Measurements from ENCODE around the gene PKDREJ. TPM values are rescaled to one million over a fixed set of nuclear protein-coding genes. Genes with fewer than 3 reads are reported as not detected.

PKDREJ gene
- polyA plus RNA-seq, 1 donor (not counting 4 experiments of a cell fraction or from before 2014, with no cell fraction given), result 0.01 TPM

DNA sequence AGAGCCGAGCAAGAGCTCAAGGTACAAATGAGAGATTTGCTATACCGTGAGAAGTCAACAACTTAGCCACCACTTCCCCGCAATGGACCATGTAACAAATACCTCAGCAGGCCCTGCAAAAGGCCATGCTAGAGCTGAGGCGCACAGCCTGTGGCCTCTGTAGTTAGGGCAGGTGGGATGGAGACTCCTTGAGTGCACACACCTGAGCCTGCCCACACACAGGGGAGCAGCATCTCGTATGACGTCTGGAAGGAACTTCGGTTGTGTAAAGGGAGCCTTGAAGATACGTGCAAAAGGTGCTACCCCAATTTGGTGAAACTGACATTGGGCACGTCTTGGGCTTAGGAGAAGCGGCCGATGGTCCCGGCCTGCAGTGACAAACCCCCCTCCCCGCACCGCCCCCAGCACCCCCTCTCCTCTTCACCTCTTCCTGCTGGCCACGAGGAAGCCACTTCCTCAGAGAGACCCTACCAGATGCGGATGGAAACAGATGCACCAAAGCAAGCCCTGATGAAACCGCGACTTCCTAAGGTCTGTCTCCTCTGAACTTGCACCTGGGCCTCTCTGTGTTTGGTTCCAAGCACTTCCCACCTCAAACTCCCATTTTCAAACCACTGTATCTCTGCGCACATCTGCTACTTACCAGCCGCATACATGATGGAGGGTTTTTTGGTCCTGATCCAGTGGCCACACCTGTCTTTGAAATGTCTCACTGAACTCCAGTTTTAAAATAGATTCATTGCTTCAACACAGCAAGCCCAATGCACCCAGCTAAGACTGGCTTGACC is 23.7 kb downstream of the PKDREJ start:
- no peaks in the 10 kb centered on the region for H3K79me2 ChIP-seq (ENCODE audit: control insufficient read depth, insufficient read depth, low read length)
- DNase-seq (ENCODE audit: low read depth, low spot score), result no peak
- dilution Hi-C loops (cut with MboI; ENCODE audit: extremely low pct_ligation_motif_present, low sequenced_read_pairs), result loop anchor here (5.0 kb wide), 1 partner anchor 92 kb away; no protein-coding TSS in a partner anchor
- H3K4me3 ChIP-seq (ENCODE audit: control insufficient read depth in 2 of 3, extremely low read depth in 1 of 3, insufficient read depth in 2 of 3, low read depth in 1 of 3, low read length in 3 of 3), result no peak overlapping the region
- no peaks in the 10 kb centered on the region for H3K27me3 ChIP-seq (ENCODE audit: control insufficient read depth, extremely low read depth, insufficient read depth, low read length)
- H2AFZ ChIP-seq (ENCODE audit: control insufficient read depth, low read length), result no peak overlapping the region
- no peak for FAIRE-seq
- no peaks in the 10 kb centered on the region for H4K20me1 ChIP-seq (ENCODE audit: control insufficient read depth, extremely low read depth, insufficient read depth, low read length)
- H3K4me1 ChIP-seq (ENCODE audit: control insufficient read depth, extremely low read depth, insufficient read depth, low read length), result no peaks in the 10 kb centered on the region
- H3K9me3 ChIP-seq (ENCODE audit: control insufficient read depth, low read depth, low read length), result no peaks in the 10 kb centered on the region
- peaks cover 0 to 2% of the 10 kb centered on the region in 2 experiments for H3K36me3 ChIP-seq (ENCODE audit: control insufficient read depth in 2 of 2, extremely low read depth in 1 of 2, insufficient read depth in 2 of 2, low read length in 2 of 2)
- no peak overlapping the region for H3K27ac ChIP-seq (ENCODE audit: control insufficient read depth, insufficient read depth, low read length)
- H3K9ac ChIP-seq (ENCODE audit: control insufficient read depth, extremely low read depth, insufficient read depth, low read length), result no peak overlapping the region
- no peak overlapping the region for H3K4me2 ChIP-seq (ENCODE audit: control insufficient read depth, extremely low read depth, insufficient read depth, low read depth, low read length)
- TF ChIP-seq EZH2 (IDR thresholded peaks at IDR 0.05; ENCODE audit: low read length), result no peak
- TF ChIP-seq, protein P1, sequence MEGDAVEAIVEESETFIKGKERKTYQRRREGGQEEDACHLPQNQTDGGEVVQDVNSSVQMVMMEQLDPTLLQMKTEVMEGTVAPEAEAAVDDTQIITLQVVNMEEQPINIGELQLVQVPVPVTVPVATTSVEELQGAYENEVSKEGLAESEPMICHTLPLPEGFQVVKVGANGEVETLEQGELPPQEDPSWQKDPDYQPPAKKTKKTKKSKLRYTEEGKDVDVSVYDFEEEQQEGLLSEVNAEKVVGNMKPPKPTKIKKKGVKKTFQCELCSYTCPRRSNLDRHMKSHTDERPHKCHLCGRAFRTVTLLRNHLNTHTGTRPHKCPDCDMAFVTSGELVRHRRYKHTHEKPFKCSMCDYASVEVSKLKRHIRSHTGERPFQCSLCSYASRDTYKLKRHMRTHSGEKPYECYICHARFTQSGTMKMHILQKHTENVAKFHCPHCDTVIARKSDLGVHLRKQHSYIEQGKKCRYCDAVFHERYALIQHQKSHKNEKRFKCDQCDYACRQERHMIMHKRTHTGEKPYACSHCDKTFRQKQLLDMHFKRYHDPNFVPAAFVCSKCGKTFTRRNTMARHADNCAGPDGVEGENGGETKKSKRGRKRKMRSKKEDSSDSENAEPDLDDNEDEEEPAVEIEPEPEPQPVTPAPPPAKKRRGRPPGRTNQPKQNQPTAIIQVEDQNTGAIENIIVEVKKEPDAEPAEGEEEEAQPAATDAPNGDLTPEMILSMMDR (optimal IDR thresholded peaks at IDR 0.05 in 1 of 3, IDR thresholded peaks at IDR 0.05 in 1 of 3, conservative IDR thresholded peaks at IDR 0.05 in 1 of 3; ENCODE audit: extremely low read depth in 1 of 3, insufficient read depth in 2 of 3, low read length in 3 of 3), result no peak
- H3K9me1 ChIP-seq (ENCODE audit: control insufficient read depth, extremely low read depth, insufficient read depth, low read length), result no peaks in the 10 kb centered on the region

DNA sequence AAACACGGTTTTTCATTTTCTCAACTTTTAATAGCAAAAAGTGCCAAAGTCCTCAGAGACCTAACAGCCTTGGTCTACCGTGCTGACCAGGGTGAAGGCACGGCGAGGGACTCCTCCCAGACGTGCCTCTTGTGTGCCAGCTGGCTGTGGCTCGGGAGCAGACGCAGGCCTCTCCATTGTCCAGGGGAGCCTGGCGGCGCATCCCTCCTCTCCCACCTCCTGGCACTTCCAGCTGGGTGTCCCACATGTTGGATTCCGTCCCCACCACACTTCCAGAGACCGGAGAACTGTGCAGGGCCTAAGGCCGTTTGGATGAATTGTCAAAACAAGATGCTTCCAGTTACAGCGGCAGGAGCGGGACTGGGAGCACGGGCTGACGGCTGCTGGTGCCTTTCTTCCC is 24.6 kb downstream of the PKDREJ start:
- no peaks in the 10 kb centered on the region for H3K27me3 ChIP-seq (ENCODE audit: control insufficient read depth, extremely low read depth, insufficient read depth, low read length)
- H3K36me3 ChIP-seq (ENCODE audit: control insufficient read depth in 2 of 2, extremely low read depth in 1 of 2, insufficient read depth in 2 of 2, low read length in 2 of 2), result peaks cover 0 to 2% of the 10 kb centered on the region in 2 experiments
- H3K9me1 ChIP-seq (ENCODE audit: control insufficient read depth, extremely low read depth, insufficient read depth, low read length), result no peaks in the 10 kb centered on the region
- TF ChIP-seq, protein P1 (optimal IDR thresholded peaks at IDR 0.05 in 1 of 3, IDR thresholded peaks at IDR 0.05 in 1 of 3, conservative IDR thresholded peaks at IDR 0.05 in 1 of 3; ENCODE audit: extremely low read depth in 1 of 3, insufficient read depth in 2 of 3, low read length in 3 of 3), result no peak
- TF ChIP-seq EZH2 (IDR thresholded peaks at IDR 0.05; ENCODE audit: low read length), result no peak
- no peak overlapping the region for H3K9ac ChIP-seq (ENCODE audit: control insufficient read depth, extremely low read depth, insufficient read depth, low read length)
- H3K79me2 ChIP-seq (ENCODE audit: control insufficient read depth, insufficient read depth, low read length), result no peaks in the 10 kb centered on the region
- FAIRE-seq, result no peak
- H4K20me1 ChIP-seq (ENCODE audit: control insufficient read depth, extremely low read depth, insufficient read depth, low read length), result no peaks in the 10 kb centered on the region
- dilution Hi-C loops (cut with MboI; ENCODE audit: extremely low pct_ligation_motif_present, low sequenced_read_pairs), result no loop called here
- no peak overlapping the region for H3K4me3 ChIP-seq (ENCODE audit: control insufficient read depth in 2 of 3, extremely low read depth in 1 of 3, insufficient read depth in 2 of 3, low read depth in 1 of 3, low read length in 3 of 3)
- no peaks in the 10 kb centered on the region for H3K9me3 ChIP-seq (ENCODE audit: control insufficient read depth, low read depth, low read length)
- H3K4me1 ChIP-seq (ENCODE audit: control insufficient read depth, extremely low read depth, insufficient read depth, low read length), result no peaks in the 10 kb centered on the region
- no peak overlapping the region for H3K27ac ChIP-seq (ENCODE audit: control insufficient read depth, insufficient read depth, low read length)
- no peak overlapping the region for H2AFZ ChIP-seq (ENCODE audit: control insufficient read depth, low read length)
- H3K4me2 ChIP-seq (ENCODE audit: control insufficient read depth, extremely low read depth, insufficient read depth, low read depth, low read length), result no peak overlapping the region
- no peak for DNase-seq (ENCODE audit: low read depth, low spot score)

Data from keratinocyte (primary cell).